A204.1 (cell line): ENCODE results near the gene HHIPL1.

Experiments
- FAIRE-seq: peaks from 2 replicates; lab custom pipeline; 2012; peaks lifted over from hg19 to GRCh38; lab: Jason Lieb, UNC

HHIPL1 gene

GRCh38 chr14:99611646-99612045 is 33.3 kb upstream of the HHIPL1 start:
- no peak for FAIRE-seq

DNA sequence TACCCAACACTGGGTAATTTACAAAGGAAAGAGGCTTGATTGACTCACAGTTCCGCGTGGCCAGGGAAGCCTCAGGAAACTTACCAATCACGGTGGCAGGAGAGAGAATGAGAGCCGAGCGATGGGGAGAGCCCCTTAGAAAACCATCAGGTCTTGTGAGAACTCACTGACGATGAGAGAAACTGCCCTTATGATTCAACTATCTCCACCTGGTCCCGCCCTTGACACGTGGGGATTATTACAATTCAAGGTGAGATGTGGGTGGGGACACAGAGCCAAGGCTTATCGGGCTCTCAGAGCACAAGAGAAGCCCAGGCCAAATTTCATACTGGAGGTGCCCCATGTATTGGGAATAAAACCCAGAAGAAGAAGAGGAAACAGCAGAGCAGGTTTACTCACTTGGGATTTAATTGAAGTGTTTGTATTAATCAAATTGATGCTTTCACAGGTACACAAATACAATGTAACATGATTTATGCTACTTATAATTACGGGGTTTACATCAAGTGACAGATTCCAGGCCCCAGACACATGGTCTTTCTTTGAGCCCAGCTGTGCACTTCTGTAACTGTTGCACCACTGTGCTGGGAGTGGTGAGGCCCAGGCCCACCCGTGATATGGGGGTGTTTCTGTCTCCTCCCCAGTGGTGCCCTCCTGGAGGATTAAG is 32.7 kb upstream of the HHIPL1 start:
- no peak for FAIRE-seq

DNA sequence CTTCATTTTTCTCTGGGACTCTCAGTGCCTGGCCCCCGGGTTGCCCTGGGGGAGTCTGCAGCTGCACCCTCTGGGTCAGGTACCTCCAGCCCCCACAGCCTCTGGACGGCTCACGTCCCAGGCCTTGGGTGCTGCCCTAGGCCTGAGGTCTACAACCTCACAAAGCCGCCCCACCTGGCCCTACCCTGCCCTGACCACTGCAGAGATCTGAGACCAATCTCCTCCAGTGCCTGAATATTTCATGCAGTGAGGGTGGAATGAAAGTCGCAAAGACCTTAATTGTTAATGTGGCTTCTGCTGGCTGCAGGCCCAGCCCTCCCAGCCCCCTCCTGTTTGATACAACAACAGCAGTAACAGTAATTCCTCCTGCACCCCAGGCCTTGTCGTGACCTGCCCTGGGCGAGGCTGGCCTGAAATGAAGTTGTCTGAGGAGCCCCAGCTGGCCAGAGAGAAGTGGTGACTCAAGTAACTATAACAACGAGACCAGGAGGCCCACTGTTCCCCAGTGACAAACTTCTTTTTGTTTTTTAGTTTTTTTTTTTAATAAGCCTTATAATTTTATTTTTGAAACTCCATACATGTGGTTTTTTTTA is 32.1 kb upstream of the HHIPL1 start:
- FAIRE-seq = no peak

DNA sequence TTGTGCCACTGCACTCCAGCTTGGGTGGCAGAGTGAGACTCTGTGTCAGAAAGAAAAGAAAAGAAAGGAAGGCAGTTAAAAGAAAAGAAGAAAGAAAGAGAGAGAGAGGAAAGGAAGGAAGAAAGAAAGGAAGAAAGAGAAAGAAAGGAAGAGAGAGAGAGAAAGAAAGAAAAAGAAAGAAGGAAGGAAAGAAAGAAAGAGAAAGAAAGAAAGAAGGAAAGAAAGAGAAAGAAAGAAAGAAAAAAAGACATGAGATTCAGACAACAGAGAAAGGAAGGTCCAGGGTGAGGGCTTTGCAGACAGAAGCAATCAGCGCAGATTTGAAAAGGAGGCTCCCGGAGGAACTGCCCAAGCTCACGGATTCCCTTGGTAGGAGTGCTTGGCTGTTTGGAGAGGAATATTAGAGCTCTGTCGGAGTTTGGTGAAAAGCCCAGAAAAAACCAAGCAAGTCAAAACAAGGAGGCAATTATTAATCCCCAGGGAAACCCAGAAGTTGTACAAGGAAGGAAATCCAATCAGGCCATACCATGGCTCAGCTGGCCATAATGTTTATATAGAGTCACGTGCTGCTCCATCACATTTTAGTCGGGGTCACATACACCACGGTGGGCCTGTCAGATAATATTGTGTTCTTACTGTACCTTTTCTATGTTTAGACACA is 29.3 kb upstream of the HHIPL1 start:
- no peak for FAIRE-seq

DNA sequence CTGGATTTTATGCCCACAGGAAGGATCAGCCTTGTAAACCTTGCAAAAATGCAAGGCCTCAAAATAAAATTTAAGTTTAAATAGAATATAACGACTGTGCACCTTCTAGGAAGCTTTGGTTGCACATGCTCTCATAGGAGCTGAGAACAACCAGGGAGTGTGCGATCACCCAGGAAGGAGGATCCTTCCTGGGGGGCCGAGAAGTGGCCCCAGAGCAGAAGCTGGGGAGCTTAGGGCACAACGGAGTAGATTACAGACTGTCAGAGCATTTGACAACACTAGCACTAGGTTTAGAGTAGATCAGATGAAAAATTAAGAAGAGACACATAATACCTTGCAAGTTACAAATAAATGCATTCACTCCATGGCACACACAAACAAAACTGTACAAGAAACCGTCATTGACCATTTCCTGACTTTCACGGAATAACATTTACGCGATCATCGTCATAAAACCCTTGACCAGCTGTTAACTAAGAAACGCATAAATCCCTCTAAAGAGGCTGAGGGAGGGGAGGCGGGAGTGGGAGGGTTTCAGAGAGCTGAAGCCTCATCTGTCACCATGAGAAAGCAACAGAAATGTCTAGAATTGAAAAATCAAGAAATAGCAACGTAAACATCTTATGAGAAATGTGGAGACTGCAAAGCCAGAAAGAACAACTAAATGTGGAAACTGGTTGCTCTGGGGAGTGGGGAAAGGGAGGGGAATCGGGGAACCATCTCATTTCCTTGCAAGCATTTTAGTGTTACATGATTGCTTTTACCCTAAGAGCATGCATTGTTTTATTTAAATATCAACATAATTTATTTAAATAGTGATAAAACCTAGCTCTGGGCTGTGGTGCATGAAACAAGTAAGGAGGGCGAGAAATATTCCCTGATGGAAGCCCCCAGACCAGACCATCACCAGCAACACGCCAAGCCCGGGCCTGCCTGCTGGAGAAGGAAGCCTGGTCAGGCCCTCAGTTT is 27.8 kb upstream of the HHIPL1 start:
- no peak for FAIRE-seq

DNA sequence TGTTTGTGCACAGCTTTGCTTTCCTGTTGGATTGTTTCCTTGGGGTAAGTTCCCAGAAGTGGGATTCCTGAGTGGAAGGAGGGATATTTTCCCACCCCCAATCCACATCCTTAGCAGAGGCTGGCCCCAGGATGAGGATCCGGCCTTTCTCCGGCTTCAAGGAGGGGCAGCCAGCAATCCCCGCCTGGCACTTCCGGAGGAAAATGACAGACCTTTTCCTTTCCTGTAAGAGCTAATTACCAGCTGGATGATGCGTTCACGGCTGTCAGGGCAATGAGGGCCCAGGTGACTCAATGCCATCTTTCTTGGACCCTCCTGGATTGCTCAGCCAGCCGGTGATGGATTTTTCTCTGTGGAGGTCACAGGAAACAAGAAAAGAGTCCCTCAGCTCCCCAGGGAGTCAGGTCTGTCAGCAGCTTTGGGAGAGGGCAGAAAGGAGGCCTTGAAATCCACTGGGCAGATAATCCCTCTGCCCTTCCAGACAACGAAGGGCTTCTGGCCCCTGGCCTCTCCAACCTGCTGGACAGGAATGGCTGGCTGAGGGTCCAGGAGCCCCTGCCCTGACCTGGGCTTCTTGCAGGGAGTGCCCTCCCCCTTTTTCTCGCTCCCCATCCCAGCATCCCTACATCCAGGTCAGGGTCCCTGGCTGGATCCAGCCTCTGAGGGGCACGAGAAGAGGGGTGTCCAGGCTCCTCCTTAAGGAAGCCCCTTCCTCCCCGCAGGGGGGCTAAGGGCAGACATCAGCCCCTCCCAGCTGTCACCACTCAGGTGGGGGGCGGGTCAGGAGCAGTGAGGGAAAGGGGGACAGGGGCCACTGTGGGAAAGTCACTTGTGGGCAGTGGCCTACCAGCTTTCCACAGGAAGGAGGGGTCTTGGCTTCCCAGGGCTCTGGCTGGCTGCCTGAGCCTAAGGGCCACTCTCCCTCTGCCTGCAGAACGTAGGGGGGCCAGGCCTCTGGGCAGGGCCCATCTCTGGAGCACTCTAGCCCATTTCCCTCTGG is 24.8 kb upstream of the HHIPL1 start:
- no peak for FAIRE-seq

GRCh38 chr14:99621948-99622347 is 23.0 kb upstream of the HHIPL1 start:
- FAIRE-seq = no peak

GRCh38 chr14:99624024-99624423 is 20.9 kb upstream of the HHIPL1 start:
- no peak for FAIRE-seq

DNA sequence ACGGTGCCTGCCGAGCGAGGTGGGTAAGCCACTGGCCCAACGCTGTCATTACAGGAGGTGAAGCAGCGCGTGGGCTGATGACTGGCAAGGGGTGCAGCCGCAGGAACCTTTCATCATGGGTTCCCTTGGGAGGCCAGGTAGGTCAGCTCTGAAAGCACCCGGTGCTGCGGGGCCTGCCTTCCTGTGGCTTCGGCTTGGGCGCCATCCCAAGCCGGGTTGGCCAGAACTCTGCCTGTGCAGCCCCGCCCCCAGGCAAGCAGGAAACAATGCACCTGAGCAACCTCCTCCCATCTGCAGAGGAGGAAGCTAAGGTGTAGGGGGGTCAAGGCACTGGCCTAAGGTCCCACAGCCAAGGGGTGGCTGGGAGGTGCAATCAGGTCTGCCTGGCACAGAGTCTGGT is 20.0 kb upstream of the HHIPL1 start:
- FAIRE-seq = no peak

DNA sequence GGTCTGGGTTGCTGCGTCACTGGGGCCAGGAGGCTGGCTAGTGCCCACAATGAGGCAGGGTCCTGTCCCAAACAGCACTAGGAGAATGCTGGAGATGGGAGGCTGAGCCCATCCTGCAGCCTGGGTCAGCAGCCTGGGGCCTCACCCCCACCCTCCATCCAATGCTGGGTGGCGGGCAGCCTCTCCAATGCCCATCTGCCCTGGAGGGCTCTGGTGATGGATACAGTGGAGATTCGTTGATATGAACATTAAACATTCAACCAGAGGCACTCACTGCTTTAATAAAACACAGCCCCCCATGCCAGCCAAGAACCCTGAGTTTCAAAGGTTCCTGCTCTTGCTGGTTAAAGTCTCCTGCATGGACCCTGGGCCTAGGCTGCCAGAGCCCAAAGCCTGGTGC is 19.5 kb upstream of the HHIPL1 start:
- FAIRE-seq = no peak

GRCh38 chr14:99626041-99626648 is 18.8 kb upstream of the HHIPL1 start:
- no peak for FAIRE-seq

GRCh38 chr14:99627100-99627499 is 17.8 kb upstream of the HHIPL1 start:
- no peak for FAIRE-seq

DNA sequence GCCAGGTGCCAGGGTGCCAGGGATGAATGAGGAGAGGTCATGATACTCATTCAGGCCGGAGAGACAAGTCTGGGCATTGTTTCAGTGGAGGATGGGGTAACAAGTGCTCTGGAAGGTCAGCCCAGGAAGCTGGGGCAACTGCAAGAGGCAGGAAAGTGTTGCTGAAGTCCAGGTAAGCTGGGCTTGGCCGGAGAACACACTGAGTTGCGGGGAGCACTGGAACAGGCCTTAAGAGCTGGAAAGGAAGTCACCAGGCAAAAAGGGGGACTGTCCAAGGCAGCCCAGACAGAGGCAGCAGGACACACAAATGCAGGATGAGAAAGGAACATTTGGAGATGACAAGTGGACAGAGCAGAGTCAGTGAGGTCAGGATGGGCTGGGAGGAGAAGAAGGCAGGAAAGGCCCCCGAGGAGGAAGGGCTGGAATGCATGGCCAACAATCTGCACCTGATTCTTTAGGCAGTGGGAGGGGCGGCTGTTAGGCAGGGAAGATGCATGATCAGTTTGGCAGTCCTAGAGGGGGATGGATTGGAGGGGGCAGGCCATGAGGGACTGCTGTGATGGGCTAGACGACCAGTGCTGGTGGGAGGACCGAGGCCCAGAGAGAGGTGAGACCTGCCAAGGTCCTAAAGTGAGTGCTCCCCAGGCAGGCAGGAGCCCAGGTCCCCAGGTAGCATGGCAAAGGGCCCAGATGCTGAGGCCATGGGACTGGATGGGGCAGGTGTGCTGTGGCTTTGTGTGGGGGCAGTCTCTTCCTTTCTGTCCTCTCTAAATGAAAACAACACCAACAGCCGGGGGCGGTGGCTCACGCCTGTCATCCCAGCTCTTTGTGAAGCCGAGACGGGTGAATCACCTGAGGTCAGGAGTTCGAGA is 17.2 kb upstream of the HHIPL1 start:
- FAIRE-seq = no peak

- no peak for FAIRE-seq
These were observed 15.9 kb upstream of the HHIPL1 start for GRCh38 chr14:99628887-99629618.

DNA sequence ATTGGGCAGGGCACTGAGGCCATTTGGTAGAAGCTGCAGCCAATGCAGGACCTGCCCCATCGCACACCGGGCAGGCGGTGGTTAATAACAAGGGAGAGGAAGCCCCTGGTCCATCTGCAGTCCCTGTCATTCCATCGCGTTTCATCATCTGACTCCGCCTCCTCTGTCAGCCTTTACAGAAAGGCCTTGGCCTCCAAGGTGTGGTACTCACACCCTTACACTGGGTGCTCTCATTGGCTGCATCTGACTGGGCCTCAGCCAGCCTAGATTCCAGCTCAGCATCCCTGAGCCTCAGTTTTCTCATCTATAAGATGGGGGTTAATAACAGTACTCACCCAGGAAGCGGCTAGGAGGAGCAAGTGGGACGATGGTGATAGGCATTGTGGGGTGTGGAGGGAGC is 14.7 kb upstream of the HHIPL1 start:
- no peak for FAIRE-seq

DNA sequence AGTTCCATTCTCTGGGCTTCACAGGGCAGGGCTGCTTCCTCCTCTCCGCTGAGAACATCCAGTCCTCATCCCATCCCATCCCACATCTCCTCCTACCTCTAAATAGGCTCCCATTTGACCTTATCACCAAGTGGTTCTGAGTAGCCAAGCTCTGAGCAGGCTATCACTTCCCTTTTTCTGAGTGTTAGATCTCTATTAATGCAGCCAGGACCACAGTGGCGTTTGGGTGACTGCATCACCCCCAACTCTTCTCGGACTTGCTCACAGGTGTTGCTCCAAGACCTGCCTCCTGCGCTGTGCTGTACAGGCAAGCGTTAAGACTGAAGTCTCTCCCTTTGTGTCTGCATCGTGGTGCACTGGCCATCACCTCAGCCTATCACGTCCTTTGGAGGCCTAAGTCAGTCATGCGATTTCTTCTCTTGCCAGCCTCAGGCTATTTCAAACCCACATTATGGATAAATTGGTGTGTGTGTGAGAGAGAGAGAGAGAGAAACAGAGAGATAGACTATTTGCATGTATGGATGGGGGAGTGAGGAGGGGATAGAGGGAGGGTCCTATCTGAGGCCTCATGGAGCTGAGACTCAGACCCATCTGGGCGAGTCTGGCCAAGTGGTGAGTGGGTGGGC is 12.4 kb upstream of the HHIPL1 start:
- no peak for FAIRE-seq

DNA sequence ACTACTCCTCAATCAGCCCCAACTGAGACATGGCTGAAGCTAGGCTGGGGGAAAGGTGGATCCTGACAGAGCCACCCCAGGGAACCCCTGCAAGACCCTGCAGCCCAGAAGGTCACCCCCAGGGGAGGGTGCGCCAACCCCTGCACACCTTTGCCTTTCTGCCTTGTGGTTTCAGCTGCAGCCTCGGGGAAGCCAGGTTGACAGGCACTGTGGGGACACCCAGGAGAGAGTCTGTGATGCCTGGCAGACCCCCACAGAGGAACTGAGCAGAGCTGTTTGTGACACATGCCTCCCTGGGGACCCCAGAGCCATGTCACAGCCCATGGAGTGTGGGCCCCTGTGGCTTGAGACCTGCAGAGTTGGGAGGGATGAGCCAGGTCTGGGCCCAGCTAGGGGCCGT is 11.8 kb upstream of the HHIPL1 start:
- no peak for FAIRE-seq

GRCh38 chr14:99633918-99634317 is 11.0 kb upstream of the HHIPL1 start:
- FAIRE-seq = no peak

GRCh38 chr14:99634443-99634842 is 10.5 kb upstream of the HHIPL1 start:
- FAIRE-seq = no peak
